Smooth muscle cell (in vitro differentiated cells): ENCODE results near the gene FAM222A. TPM values are rescaled to one million over a fixed set of nuclear protein-coding genes. Genes with fewer than 3 reads are reported as not detected.

Experiments
- DNase-seq: peaks from one replicate; lab custom pipeline; 2025; ENCODE audit not compliant: unreplicated experiment; lab: John Stamatoyannopoulos, UW
- H2AFZ ChIP-seq: fragments of 200-600 bp; sonication (generic); 2 replicates; pipeline ENCODE4 v1.6.0; 2016; ENCODE audit warnings: antibody characterized with exemption, low read depth, mild to moderate bottlenecking
- H3F3A ChIP-seq: fragments of 200-600 bp; sonication (generic); 2 replicates; pipeline ENCODE4 v1.6.0; 2017; ENCODE audit warnings: antibody characterized with exemption, low read depth
- H3K27ac ChIP-seq: fragments of 200-600 bp; sonication (generic); 2 replicates; pipeline ENCODE4 v1.5.1; 2016; ENCODE audit warnings: low read depth, mild to moderate bottlenecking
- H3K27me3 ChIP-seq: fragments of 200-600 bp; sonication (generic); 2 replicates; pipeline ENCODE4 v1.6.1; 2016; ENCODE audit warnings: low read depth, mild to moderate bottlenecking
- H3K36me3 ChIP-seq: fragments of 200-600 bp; sonication (generic); 2 replicates; pipeline ENCODE4 v1.5.1; 2016; ENCODE audit warnings: low read depth
- H3K4me1 ChIP-seq: fragments of 200-600 bp; sonication (generic); 2 replicates; pipeline ENCODE4 v1.5.1; 2016; ENCODE audit warnings: low read depth
- H3K4me2 ChIP-seq: fragments of 200-600 bp; sonication (generic); 2 replicates; pipeline ENCODE4 v1.6.0; 2016; ENCODE audit warnings: mild to moderate bottlenecking
- H3K4me3 ChIP-seq: fragments of 200-600 bp; sonication (generic); 2 replicates; pipeline ENCODE4 v1.5.1; 2016; ENCODE audit warnings: mild to moderate bottlenecking
- H3K79me2 ChIP-seq: fragments of 200-600 bp; sonication (generic); 2 replicates; pipeline ENCODE4 v1.6.0; 2016; ENCODE audit warnings: low read depth, mild to moderate bottlenecking
- H3K9ac ChIP-seq: fragments of 200-600 bp; sonication (generic); 2 replicates; pipeline ENCODE4 v1.6.0; 2016; ENCODE audit warnings: low read depth
- H3K9me3 ChIP-seq: fragments of 200-600 bp; sonication (generic); replicated peaks from 2 replicates; pipeline ENCODE4 v1.5.1; 2016; ENCODE audit warnings: low read depth
- H4K20me1 ChIP-seq: fragments of 200-600 bp; sonication (generic); 2 replicates; pipeline ENCODE4 v1.6.0; 2016; ENCODE audit warnings: low read depth
- CTCF ChIP-seq: fragments of 200-600 bp; sonication (generic); IDR thresholded peaks from 2 replicates; pipeline ENCODE4 v1.5.1; 2017; ENCODE audit warnings: borderline replicate concordance, mild to moderate bottlenecking, antibody characterized with exemption; ENCODE audit not compliant: insufficient read depth, poor library complexity, severe bottlenecking
- WGBS: methylation state at CpG from one replicate; pipeline ENCODE4 v1.1.7; 2016; ENCODE audit warnings: low lambda C conversion rate; 5-methylcytosine and 5-hydroxymethylcytosine counted together
- polyA plus RNA-seq: library from polyadenylated mRNA; unstranded; fragments of >200 nt; fragmentation: Nextera tagmentation; extraction: Ambion mirVana; gene quantifications from 2 replicates; pipeline ENCODE4 v1.2.1, GENCODE V29; 2016
- total RNA-seq: library from RNA; depleted of rRNA; stranded (reverse); fragments of >200 nt; gene quantifications from 2 replicates; pipeline ENCODE4 v1.2.3, GENCODE V29; 2014

Gene FAM222A
- total and polyA plus RNA-seq, 2 experiments from 2014 or later, result 0.85 to 1.7 TPM

GRCh38 chr12:109735825-109736551 is 22.4 kb downstream of the FAM222A start:
- 77% methylated on average over 9 of the region's 9 CpGs for WGBS
- peaks cover 5% of the 10 kb centered on the region for H3K27me3 ChIP-seq
- no peaks in the 10 kb centered on the region for H3K9me3 ChIP-seq
- TF ChIP-seq CTCF, result no peak
- H3K36me3 ChIP-seq, result no peaks in the 10 kb centered on the region
- no peak overlapping the region for H3K4me3 ChIP-seq
- peaks cover 35% of the 10 kb centered on the region for H4K20me1 ChIP-seq
- H3K9ac ChIP-seq, result no peak overlapping the region
- H3K4me2 ChIP-seq, result no peak overlapping the region
- H3F3A ChIP-seq, result no peaks in the 10 kb centered on the region
- DNase-seq, result no peak
- no peak overlapping the region for H3K27ac ChIP-seq
- no peaks in the 10 kb centered on the region for H3K79me2 ChIP-seq
- no peak overlapping the region for H2AFZ ChIP-seq
- peaks cover 15% of the 10 kb centered on the region for H3K4me1 ChIP-seq

GRCh38 chr12:109736552-109737108 is 23.0 kb downstream of the FAM222A start:
- WGBS, result 27% methylated on average over 12 of the region's 12 CpGs
- no peak for TF ChIP-seq CTCF

GRCh38 chr12:109737126-109737525 is 23.5 kb downstream of the FAM222A start:
- 10% methylated on average over 1 of the region's 1 CpG for WGBS
- H3K79me2 ChIP-seq, result no peaks in the 10 kb centered on the region
- H4K20me1 ChIP-seq, result peaks cover 35% of the 10 kb centered on the region
- no peak overlapping the region for H3K27ac ChIP-seq
- TF ChIP-seq CTCF, result no peak
- no peak for DNase-seq
- H3K9ac ChIP-seq, result no peak overlapping the region
- H3K27me3 ChIP-seq, result peaks cover 5% of the 10 kb centered on the region
- no peaks in the 10 kb centered on the region for H3K9me3 ChIP-seq
- H3K4me3 ChIP-seq, result no peak overlapping the region
- no peak overlapping the region for H2AFZ ChIP-seq
- H3K4me1 ChIP-seq, result peaks cover 15% of the 10 kb centered on the region
- no peak overlapping the region for H3K4me2 ChIP-seq
- no peaks in the 10 kb centered on the region for H3F3A ChIP-seq
- H3K36me3 ChIP-seq, result no peaks in the 10 kb centered on the region

More at GRCh38 chr12:109736552-109737108, 23.0 kb downstream of the FAM222A start:
- DNase-seq, result peak; percentile 13
- no peak overlapping the region for H3K4me3 ChIP-seq
- no peak overlapping the region for H3K27ac ChIP-seq
- H2AFZ ChIP-seq, result no peak overlapping the region
- no peaks in the 10 kb centered on the region for H3F3A ChIP-seq
- no peaks in the 10 kb centered on the region for H3K79me2 ChIP-seq
- no peaks in the 10 kb centered on the region for H3K36me3 ChIP-seq
- peaks cover 35% of the 10 kb centered on the region for H4K20me1 ChIP-seq
- no peaks in the 10 kb centered on the region for H3K9me3 ChIP-seq
- no peak overlapping the region for H3K4me2 ChIP-seq
- peaks cover 5% of the 10 kb centered on the region for H3K27me3 ChIP-seq
- H3K9ac ChIP-seq, result no peak overlapping the region
- peaks cover 15% of the 10 kb centered on the region for H3K4me1 ChIP-seq
